RPMI7951 (cell line): Measurements from ENCODE around the gene AACS. TPM values are rescaled to one million over a fixed set of nuclear protein-coding genes. Genes with fewer than 3 reads are reported as not detected.
"Not testable (repeated sequence)": the region's sequence is repeated elsewhere in the genome, so short reads cannot be mapped to it uniquely, and the experiment has no call there.

Experiments used
- DNase-seq: peaks from one replicate; pipeline ENCODE4 v3.0.0-alpha.2; 2012; ENCODE audit warnings: low read depth
- total RNA-seq: library from RNA; depleted of rRNA; stranded (reverse); fragments of >200 nt; shearing (Covaris generic); gene quantifications from 2 replicates; pipeline ENCODE4 v1.2.3, GENCODE V29; 2014

Gene AACS
- total RNA-seq, 1 experiment from 2014 or later = 17.4 TPM

- no peak for DNase-seq
Measured at GRCh38 chr12:125122668-125123067, 57.4 kb downstream of the AACS start.

GRCh38 chr12:125124320-125124966 lies 59.2 kb downstream of the AACS start:
- DNase-seq = no peak

GRCh38 chr12:125125271-125125670 lies 60.0 kb downstream of the AACS start:
- DNase-seq = no peak

DNA sequence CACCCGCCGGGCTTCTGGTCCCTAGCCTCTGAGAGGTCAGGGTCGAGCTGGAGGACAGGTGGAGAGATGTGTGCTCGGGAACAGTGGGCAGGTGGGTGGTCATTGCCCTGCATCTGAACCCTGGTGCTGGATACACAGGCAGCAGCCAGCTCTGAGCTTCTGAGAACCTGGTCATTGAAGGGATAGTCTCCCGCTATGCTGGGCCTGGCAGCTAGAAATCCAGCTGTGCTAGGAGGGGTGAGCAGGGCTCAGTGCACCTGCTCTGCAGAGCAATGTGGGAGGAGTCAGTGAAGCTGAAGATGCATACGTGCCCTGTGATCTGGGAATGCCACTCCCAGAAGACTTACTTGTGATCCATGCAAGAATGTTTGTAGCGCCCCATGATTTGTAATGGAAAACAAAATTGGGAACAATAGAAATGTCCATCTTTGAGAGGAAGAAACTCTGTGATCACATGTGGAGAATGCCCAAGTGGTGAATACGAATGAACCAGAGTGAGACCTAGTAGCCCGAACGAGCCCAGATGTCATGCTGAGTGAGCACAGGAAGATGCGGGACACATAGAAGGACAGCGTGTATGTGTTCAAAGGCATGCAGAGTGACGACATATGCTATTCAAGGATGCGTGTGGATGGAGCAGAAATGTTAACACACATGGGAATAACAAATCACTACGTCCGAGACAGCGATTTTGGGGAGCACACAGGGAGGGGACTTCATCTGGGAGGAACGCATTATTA lies 63.4 kb downstream of the AACS start:
- DNase-seq = no peak

- no peak for DNase-seq
Measured at GRCh38 chr12:125129179-125129571, 63.9 kb downstream of the AACS start.

- DNase-seq = no peak
Measured at GRCh38 chr12:125129591-125130255, 64.5 kb downstream of the AACS start.

GRCh38 chr12:125131958-125132357 lies 66.7 kb downstream of the AACS start:
- no peak for DNase-seq

DNA sequence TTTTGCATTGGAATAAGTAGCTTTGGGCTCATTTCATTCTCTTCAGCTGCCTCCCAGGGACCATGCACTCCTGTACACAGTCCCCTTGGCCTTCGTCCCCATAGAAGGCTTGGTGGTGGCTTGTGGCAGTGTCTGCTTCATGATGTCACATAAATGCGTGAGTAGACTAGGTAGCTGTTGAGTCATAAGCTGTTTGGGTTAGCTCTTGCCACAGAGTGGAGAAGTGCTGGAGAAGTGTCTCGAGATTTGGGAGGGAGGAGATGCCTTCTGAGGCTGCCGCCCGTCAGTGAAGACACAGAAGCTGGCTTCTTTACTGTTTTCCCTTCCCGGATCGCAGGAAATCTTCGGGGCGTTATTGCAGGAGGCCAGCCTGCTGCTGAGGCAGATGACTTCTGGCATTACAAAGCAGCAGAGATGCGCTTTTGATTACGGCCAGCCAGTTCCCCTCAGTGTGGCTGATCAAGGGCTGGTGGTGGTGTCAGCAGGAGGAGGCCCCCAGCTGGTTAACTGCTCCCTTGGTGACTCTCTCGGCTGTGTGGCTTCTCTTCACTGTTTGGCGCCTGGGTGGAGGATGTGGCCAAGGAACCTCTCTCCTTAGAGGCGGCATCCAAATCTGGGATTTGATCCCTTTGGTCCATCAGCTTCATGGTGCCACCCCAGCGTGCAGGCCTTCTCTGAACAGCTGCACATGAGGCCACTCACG lies 67.6 kb downstream of the AACS start:
- no peak for DNase-seq

DNA sequence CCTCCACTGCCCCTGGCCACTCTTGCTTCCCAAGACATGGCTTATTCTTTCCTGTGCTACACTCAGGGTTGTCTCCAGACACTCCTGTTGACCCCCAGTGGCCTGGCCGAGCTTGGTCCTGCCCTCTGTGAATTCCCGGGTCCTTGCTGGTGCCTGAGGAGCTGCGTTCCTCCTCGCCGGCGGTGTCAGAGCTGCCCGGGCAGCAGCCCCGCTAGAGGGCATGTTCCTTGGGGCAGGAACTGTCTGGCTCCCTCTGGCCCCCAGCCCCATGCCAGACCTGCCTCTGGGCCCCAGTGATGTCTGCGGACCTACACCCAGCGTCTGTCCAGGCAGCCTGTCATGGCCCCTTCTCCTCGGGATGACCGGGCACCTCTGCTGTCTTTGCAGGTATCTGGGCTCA lies 68.4 kb downstream of the AACS start:
- no peak for DNase-seq

DNA sequence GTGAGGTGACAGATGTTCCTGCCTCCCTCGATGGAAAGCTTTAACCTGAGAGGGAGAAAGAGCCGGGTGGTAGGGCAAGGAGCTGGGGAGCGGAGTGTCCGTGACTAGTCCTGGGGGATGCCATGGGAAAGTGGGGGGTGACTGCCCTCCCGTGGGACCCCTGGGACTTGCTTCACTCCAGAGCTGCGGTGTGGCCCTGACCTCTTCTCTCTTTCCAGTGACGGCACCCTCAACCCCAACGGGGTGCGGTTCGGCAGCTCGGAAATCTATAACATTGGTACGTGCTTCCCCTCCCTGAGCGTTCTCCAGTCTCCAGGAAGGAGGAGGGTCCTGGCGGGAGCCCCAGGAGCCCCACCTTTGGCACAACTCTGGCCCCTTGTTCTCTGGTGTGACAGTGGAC lies 69.3 kb downstream of the AACS start:
- DNase-seq = no peak

- no peak for DNase-seq
Measured at GRCh38 chr12:125135906-125136305, 70.7 kb downstream of the AACS start.

GRCh38 chr12:125136702-125137101 lies 71.5 kb downstream of the AACS start:
- DNase-seq = no peak

DNA sequence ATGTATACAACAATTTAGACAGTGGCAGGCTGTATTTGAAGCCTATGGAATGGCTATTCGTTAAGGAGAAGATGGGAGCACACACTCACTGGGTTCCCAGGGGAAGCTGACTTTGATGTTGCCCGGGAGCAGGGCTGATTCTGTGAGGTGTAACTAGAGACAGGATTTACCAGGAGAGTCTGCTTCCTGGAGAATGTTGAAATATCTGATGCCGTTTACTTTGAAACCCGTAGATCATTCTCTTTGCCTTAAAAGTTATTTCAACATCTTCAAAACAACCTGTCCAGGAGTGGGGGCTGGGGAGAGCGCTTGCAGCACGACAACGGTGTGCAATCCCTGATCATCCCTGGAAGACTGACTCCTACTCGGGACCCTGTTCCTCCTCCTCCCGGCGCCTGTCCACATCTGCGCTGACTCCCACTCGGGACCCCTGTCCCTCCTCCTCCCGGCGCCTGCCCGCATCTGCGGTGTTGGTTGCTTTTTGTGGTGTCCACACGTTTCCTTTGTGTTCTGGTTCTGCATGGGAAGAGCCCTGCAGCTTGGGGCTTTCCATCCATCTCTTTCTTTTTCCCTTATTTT lies 72.6 kb downstream of the AACS start:
- DNase-seq = no peak

DNA sequence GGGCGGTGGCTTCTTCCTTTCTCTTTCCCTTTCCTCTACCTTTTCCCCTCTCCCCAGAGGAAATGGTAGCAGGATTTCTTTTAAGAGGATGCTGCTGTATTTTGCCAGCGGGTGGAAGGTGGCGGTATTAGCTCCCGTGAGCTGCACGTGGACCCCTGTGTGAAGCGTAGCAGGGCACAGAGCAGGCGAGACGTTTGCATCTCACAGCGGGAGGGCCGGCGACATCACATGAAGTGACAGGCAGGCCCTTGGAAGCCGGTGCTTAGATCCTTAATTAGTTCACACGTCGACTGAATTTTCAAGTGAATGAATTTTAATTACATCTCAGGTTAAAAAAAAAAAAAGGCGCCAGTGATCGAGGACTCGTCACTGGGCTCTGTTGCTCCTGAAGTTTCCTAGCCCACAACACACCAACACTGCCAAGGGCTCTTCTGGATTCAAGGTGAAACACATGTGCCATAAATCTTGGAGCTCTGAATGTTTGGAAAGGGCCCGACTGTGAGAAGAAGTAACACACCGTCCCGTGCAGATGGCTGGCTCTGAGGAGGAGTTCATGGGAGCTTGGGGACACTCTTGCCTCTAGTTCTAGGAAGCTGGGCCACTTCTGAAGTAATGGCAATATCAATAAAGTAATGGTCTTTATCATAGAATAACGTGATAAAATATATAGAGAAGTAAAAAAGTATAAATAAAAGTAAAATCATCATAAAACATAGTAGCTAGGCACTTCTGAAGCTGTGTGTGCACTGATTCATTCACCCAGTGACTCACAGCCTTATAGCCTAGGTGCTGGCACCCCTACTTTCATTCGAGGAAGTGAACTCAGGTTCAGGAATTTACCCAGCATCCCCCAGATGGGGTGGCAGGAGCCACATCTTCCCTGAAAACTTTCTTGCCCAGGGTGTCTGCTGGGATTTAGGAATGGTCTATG lies 75.3 kb downstream of the AACS start:
- DNase-seq = peak; percentile 38

- not testable (repeated sequence) for DNase-seq
Measured at GRCh38 chr12:125141210-125141573, 76.0 kb downstream of the AACS start.

GRCh38 chr12:125142601-125143000 lies 77.4 kb downstream of the AACS start:
- DNase-seq = peak; percentile 60

GRCh38 chr12:125143491-125143890 lies 78.3 kb downstream of the AACS start:
- DNase-seq = peak; percentile 26

- no peak for DNase-seq
Measured at GRCh38 chr12:125145196-125145595, 80.0 kb downstream of the AACS start.

- no peak for DNase-seq
Measured at GRCh38 chr12:125148316-125148715, 83.1 kb downstream of the AACS start.

DNA sequence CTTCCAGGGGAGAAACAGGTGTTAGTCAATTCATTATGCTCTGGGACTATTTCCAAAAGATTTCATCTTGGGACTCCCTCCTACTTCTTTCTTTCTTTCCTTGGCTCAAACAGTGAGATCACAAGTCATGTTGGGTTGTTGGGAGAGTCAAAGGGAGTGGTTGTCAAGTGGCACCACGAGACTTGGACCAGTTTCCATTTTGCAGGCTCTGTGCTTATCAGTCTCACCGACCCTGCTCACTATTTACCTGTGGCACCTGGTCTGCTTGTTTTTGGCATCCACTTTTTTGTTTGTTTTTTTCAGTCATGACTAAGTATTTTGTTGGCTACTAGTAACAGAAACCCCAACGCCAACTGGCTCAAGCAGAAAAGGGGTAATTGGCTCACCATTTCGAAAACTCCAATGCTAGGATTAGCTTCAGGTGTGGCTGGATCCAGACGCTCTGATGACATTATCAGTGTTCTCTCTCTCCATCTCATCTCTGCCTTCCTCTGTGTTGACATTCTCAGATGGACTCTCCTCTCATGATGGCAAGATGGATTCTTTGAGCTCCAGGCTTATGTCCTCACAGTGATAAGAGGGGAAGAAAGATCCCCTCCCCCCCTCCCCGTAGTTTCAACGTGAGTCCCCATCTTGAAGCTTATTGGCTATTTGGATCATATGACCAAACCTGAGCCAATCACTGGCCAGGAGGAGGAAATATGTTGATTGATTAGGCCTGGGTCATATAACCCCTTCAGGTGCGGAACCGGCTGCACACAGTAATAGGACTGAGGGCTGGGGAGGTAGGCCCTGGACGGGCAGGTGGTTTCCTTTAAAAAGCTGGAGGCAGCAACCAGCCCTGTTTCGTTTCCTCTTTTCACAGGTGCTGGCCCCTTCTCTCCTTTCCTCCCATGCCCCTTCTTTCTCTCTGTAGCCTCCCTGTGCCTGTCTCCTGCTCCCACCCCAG lies 84.2 kb downstream of the AACS start:
- no peak for DNase-seq
